ENCODE measurements around the gene PLA2G15.

DNA sequence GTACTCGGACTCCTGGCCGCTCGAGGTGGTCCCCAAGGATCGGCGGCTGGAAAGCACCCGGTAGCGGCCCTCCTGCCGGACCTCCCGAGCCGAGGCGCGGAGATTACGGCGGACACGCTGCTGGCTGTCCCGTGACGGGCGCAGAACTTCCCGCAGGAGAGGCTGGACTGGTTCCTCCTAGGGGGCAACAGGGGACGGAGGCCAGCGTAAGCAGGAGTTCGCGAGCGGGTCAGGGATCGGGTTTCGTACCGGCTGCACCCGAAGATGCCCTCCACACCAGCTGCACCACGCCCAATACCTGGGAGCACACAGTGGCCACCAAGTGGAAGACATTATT lies 65.2 kb downstream of the PLA2G15 start:
- TF ChIP-seq, protein P1, sequence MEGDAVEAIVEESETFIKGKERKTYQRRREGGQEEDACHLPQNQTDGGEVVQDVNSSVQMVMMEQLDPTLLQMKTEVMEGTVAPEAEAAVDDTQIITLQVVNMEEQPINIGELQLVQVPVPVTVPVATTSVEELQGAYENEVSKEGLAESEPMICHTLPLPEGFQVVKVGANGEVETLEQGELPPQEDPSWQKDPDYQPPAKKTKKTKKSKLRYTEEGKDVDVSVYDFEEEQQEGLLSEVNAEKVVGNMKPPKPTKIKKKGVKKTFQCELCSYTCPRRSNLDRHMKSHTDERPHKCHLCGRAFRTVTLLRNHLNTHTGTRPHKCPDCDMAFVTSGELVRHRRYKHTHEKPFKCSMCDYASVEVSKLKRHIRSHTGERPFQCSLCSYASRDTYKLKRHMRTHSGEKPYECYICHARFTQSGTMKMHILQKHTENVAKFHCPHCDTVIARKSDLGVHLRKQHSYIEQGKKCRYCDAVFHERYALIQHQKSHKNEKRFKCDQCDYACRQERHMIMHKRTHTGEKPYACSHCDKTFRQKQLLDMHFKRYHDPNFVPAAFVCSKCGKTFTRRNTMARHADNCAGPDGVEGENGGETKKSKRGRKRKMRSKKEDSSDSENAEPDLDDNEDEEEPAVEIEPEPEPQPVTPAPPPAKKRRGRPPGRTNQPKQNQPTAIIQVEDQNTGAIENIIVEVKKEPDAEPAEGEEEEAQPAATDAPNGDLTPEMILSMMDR (IDR thresholded peaks at IDR 0.05) = no peak
- no peak for TF ChIP-seq POLR2A (IDR thresholded peaks at IDR 0.05)
